Neutrophil (primary cell): ENCODE data around the gene BSND.

ENCODE experiments used
- H3K27ac ChIP-seq: fragments of 200-600 bp; sonication (generic); 2 replicates; pipeline ENCODE4 v1.5.1; 2016; ENCODE audit warnings: mild to moderate bottlenecking, moderate library complexity
- H3K27me3 ChIP-seq: fragments of 200-600 bp; sonication (generic); 2 replicates; pipeline ENCODE4 v1.6.0; 2016; ENCODE audit warnings: mild to moderate bottlenecking
- H3K36me3 ChIP-seq: fragments of 200-600 bp; sonication (generic); 2 replicates; pipeline ENCODE4 v1.5.1; 2017
- H3K4me1 ChIP-seq, 2 experiments: fragments of 200-600 bp in 1 of 2; sonication (generic) in 1 of 2; 1 replicate in 1 of 2; 2 replicates in 1 of 2; pipeline versions ENCODE4 v1.5.1 to v1.6.1; 2013 to 2016; ENCODE audit warnings: low read depth in 1 of 2, low read length in 1 of 2, mild to moderate bottlenecking in 1 of 2, moderate library complexity in 1 of 2; ENCODE audit not compliant: control insufficient read depth in 1 of 2, insufficient read depth in 1 of 2
- H3K4me3 ChIP-seq, 2 experiments: fragments of 200-600 bp in 1 of 2; sonication (generic) in 1 of 2; 1 replicate in 1 of 2; 2 replicates in 1 of 2; pipeline ENCODE4 v1.5.1; 2013 to 2016; ENCODE audit warnings: low read depth in 1 of 2, low read length in 1 of 2, mild to moderate bottlenecking in 1 of 2, moderate library complexity in 1 of 2
- H3K9me3 ChIP-seq: fragments of 200-600 bp; sonication (generic); 2 replicates; pipeline ENCODE4 v1.5.1; 2016
- CTCF ChIP-seq: fragments of 200-600 bp; sonication (generic); IDR thresholded peaks from 2 replicates; pipeline ENCODE4 v1.5.1; 2016; ENCODE audit warnings: antibody characterized with exemption

BSND gene

GRCh38 chr1:55043011-55043410, 44.3 kb downstream of the BSND start:
- H3K36me3 ChIP-seq, result no peaks in the 10 kb centered on the region
- H3K4me3 ChIP-seq, result no peak overlapping the region
- H3K27ac ChIP-seq, result no peak overlapping the region
- H3K9me3 ChIP-seq, result no peaks in the 10 kb centered on the region
- H3K4me1 ChIP-seq, result peaks cover 27 to 33% of the 10 kb centered on the region in 2 experiments
- no peak for TF ChIP-seq CTCF
- peaks cover 40% of the 10 kb centered on the region for H3K27me3 ChIP-seq

GRCh38 chr1:55043726-55044125, 45.0 kb downstream of the BSND start:
- TF ChIP-seq CTCF, result no peak
- Histone ChIP-seq H3K4me3 (no peak overlapping the region), H3K27me3 (peaks cover 38% of the 10 kb centered on the region), H3K27ac (no peak overlapping the region), H3K36me3 (no peaks in the 10 kb centered on the region), H3K4me1 (peaks cover 20 to 26% of the 10 kb centered on the region in 2 experiments), H3K9me3 (no peaks in the 10 kb centered on the region)

- Histone ChIP-seq H3K9me3 (no peaks in the 10 kb centered on the region), H3K4me3 (no peak overlapping the region), H3K27me3 (peaks cover 27% of the 10 kb centered on the region), H3K27ac (no peak overlapping the region), H3K4me1 (peaks cover 9 to 15% of the 10 kb centered on the region in 2 experiments), H3K36me3 (no peaks in the 10 kb centered on the region)
- TF ChIP-seq CTCF, result no peak
These were observed 46.1 kb downstream of the BSND start for GRCh38 chr1:55044617-55045397.

GRCh38 chr1:55045430-55045829, 46.7 kb downstream of the BSND start:
- TF ChIP-seq CTCF, result no peak
- H3K9me3 ChIP-seq, result no peaks in the 10 kb centered on the region
- peaks cover 3 to 9% of the 10 kb centered on the region in 2 experiments for H3K4me1 ChIP-seq
- H3K36me3 ChIP-seq, result no peaks in the 10 kb centered on the region
- peaks cover 21% of the 10 kb centered on the region for H3K27me3 ChIP-seq
- no peak overlapping the region for H3K27ac ChIP-seq
- no peak overlapping the region for H3K4me3 ChIP-seq

- no peaks in the 10 kb centered on the region for H3K36me3 ChIP-seq
- peaks cover 6% of the 10 kb centered on the region for H3K27me3 ChIP-seq
- no peak overlapping the region for H3K4me3 ChIP-seq
- no peak for TF ChIP-seq CTCF
- H3K4me1 ChIP-seq, result no peaks in the 10 kb centered on the region
- no peak overlapping the region for H3K27ac ChIP-seq
- H3K9me3 ChIP-seq, result no peaks in the 10 kb centered on the region
These were observed 48.1 kb downstream of the BSND start for GRCh38 chr1:55046871-55047270.
